Breast epithelium (tissue), 3 donors: Measurements from ENCODE around the gene HECTD1.

ENCODE experiments used
- CTCF ChIP-seq, 3 donors: fragments of 450-650 bp; IDR thresholded peaks; one replicate each; pipeline ENCODE4 v1.5.1; 2016 to 2017; ENCODE audit warnings: antibody characterized with exemption in 3 of 3, mild to moderate bottlenecking in 3 of 3, moderate library complexity in 3 of 3
- POLR2A ChIP-seq: fragments of 450-650 bp; IDR thresholded peaks from one replicate; pipeline ENCODE4 v1.6.1; 2016; ENCODE audit warnings: antibody characterized with exemption, mild to moderate bottlenecking, moderate library complexity
- POLR2AphosphoS5 ChIP-seq, 3 donors: sonication (generic); formaldehyde crosslinking; IDR thresholded peaks; one replicate each; pipeline ENCODE4 v1.6.1; 2017; ENCODE audit warnings: antibody characterized with exemption in 3 of 3

DNA sequence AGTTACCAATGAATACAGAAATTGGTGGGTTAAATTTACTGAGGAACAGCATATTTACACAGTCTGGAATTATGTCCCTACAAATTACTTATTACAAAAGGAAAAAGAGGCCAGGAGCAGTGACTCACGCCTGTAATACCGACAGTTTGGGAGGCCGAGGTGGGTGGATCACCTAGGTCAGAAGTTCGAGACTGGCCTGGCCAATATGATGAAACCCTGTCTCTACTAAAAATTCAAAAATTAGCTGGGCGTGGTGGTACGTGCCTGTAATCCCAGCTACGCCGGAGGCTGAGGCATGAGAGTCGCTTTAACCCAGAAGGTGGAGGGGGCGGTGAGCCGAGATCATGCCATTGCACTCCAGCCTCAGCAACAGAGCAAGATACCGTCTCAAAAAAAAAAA lies 52.6 kb downstream of the HECTD1 start:
- TF ChIP-seq CTCF (IDR thresholded peaks at IDR 0.05) (no peak), POLR2A (no peak), POLR2AphosphoS5 (IDR thresholded peaks at IDR 0.05) (no peak)
